Measurements from ENCODE around the gene DLGAP4. TPM values are rescaled to one million over a fixed set of nuclear protein-coding genes. Genes with fewer than 3 reads are reported as not detected.

DLGAP4 gene
- total and polyA plus RNA-seq, 9 of the 15 experiments (the other 6 are each of a cell fraction or from before 2014, with no cell fraction given) = 0.31 to 34.1 (median 4.5) TPM

- TF ChIP-seq ZBTB11 (CRISPR knock-in tag; IDR thresholded peaks at IDR 0.05) (no peak), ETV5 (CRISPR knock-in tag; IDR thresholded peaks at IDR 0.05; ENCODE audit: low read depth) (0 out of 2 replicates have a peak, but pooled peaks have one; percentile 39), TBL1XR1 (IDR thresholded peaks at IDR 0.05; ENCODE audit: low read length in 2 of 2) (no peak), DEAF1 (CRISPR knock-in tag; IDR thresholded peaks at IDR 0.05) (no peak), REST (IDR thresholded peaks at IDR 0.05; ENCODE audit: borderline replicate concordance) (no peak), REST (CRISPR knock-in tag; IDR thresholded peaks at IDR 0.05; ENCODE audit: low read depth) (no peak), GABPB1 (CRISPR knock-in tag; IDR thresholded peaks at IDR 0.05) (no peak), TCF3 (CRISPR knock-in tag; IDR thresholded peaks at IDR 0.05) (no peak), HMG20B (CRISPR knock-in tag; IDR thresholded peaks at IDR 0.05) (no peak), KDM2B (CRISPR knock-in tag; IDR thresholded peaks at IDR 0.05) (no peak), ZNF830 (CRISPR knock-in tag; IDR thresholded peaks at IDR 0.05) (no peak), CTBP1 (IDR thresholded peaks at IDR 0.05; ENCODE audit: borderline replicate concordance) (peak; percentile 60), CREB3 (tag; conservative IDR thresholded peaks at IDR 0.05; ENCODE audit: low read depth) (no peak), MED1 (CRISPR knock-in tag; IDR thresholded peaks at IDR 0.05; ENCODE audit: borderline replicate concordance) (no peak)
Observed at GRCh38 chr20:36569847-36570429, 263.8 kb downstream of the DLGAP4 start (continued).

Measured in K562 (cell line).